Measurements from ENCODE around the gene SPATS2. TPM values are rescaled to one million over a fixed set of nuclear protein-coding genes. Genes with fewer than 3 reads are reported as not detected.
A peak's percentile ranks its signal among the peaks of the same experiment; 100 is the strongest.

SPATS2 gene
- total RNA-seq, 2 experiments from 2014 or later: 9.2 to 10.8 TPM

GRCh38 chr12:49535921-49536525 lies 168.8 kb downstream of the SPATS2 start:
- CTCF ChIA-PET: interaction anchor here (0.8 to 1.8 kb wide), 6 partner anchors 9 to 189 kb away, joined by 3 to 8 read pairs (median 3); partner anchors contain the start of gene DNAJC22
- no peak overlapping the region for H3K4me3 Mint-ChIP-seq
- DNase-seq: no peak
- H3K27me3 Mint-ChIP-seq: peaks cover 22% of the 10 kb centered on the region
- POLR2A ChIA-PET: no interaction called here
- TF ChIP-seq CTCF (IDR thresholded peaks at IDR 0.05): no peak
- ATAC-seq: no peak
- H3K27ac Mint-ChIP-seq: no peak overlapping the region
- peaks cover 9% of the 10 kb centered on the region for H3K4me1 Mint-ChIP-seq (ENCODE audit: low read depth)
- H3K9me3 Mint-ChIP-seq: no peaks in the 10 kb centered on the region
- intact Hi-C loops (cut with micrococcal nuclease): no loop called here
- no peaks in the 10 kb centered on the region for H3K36me3 Mint-ChIP-seq (ENCODE audit: low read depth)

DNA sequence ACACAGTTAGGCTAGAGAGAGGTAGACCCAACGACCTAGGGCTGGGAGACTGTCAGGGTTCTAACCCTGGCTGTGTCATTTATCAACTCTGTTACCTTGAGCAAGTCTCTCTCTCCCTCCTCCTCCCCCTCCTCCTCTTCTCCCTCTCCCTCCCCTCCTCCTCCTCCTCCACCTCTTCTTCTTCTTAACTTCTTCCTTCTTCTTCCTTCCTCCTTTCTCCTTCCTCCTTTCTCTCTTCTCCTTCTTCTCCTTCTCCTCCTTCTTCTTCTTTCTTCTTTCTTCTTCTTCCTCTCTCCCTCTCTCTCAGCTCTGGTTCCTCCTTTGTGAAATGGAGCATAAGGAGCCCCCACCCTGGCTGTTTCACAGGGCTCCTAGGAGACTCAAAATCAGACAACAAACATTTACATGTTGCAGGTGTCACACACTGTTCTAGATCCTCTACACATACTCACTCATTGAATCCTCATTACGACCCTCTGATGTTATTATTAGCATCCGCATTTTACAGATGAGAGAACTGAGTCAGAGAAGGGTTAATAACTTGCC lies 169.3 kb downstream of the SPATS2 start:
- ChIA-PET CTCF (interaction anchor here (0.8 to 1.9 kb wide), 9 partner anchors 10 to 194 kb away, joined by 3 to 8 read pairs (median 3); partner anchors contain the start of gene DNAJC22), POLR2A (no interaction called here)
- no peak for TF ChIP-seq CTCF (IDR thresholded peaks at IDR 0.05)
- H3K4me3 Mint-ChIP-seq: no peak overlapping the region
- no peaks in the 10 kb centered on the region for H3K9me3 Mint-ChIP-seq
- H3K4me1 Mint-ChIP-seq (ENCODE audit: low read depth): peaks cover 9% of the 10 kb centered on the region
- peaks cover 22% of the 10 kb centered on the region for H3K27me3 Mint-ChIP-seq
- DNase-seq: no peak
- H3K27ac Mint-ChIP-seq: no peak overlapping the region
- no peaks in the 10 kb centered on the region for H3K36me3 Mint-ChIP-seq (ENCODE audit: low read depth)
- intact Hi-C loops (cut with micrococcal nuclease): no loop called here
- no peak for ATAC-seq

DNA sequence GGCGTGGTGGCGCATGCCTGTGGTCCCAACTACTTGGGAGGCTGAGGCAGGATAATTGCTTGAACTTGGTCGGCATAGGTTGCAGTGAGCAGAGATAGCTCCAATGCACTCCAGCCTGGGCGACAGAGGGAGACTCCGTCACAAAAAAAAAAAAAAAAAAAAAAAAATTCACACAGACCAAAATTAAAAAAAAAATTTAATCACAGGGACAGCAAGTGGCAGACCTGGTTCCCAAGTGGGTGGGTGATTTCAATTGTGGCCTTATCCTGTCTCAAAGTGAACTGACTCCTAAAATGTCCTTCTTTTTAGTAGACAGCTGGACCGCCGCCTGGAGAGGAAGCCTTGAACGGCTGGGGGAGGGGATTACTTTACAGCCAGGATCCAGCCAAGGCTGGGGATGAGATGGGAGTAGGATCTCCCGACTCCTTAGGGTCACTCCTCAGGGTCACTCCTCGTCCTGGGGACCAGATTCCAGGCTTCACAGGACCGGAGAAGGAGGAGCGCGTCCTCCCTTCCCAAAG lies 170.0 kb downstream of the SPATS2 start:
- no peak for TF ChIP-seq CTCF (IDR thresholded peaks at IDR 0.05)

GRCh38 chr12:49537752-49538509 lies 170.7 kb downstream of the SPATS2 start:
- Mint-ChIP-seq H3K27me3 (peaks cover 22% of the 10 kb centered on the region), H3K36me3 (ENCODE audit: low read depth) (no peaks in the 10 kb centered on the region), H3K4me3 (peak overlapping the region; percentile 67), H3K9me3 (no peaks in the 10 kb centered on the region), H3K4me1 (ENCODE audit: low read depth) (peaks cover 9% of the 10 kb centered on the region), H3K27ac (no peak overlapping the region)
- ChIA-PET POLR2A (interaction anchor here (0.9 to 1.8 kb wide), 4 partner anchors 14 to 84 kb away, joined by 3 to 4 read pairs (median 4); no protein-coding TSS in a partner anchor), CTCF (interaction anchor here (0.9 to 1.9 kb wide), 6 partner anchors 16 to 449 kb away, joined by 3 to 8 read pairs (median 3); no protein-coding TSS in a partner anchor)
- TF ChIP-seq CTCF (IDR thresholded peaks at IDR 0.05): no peak
- DNase-seq: peak; percentile 49
- intact Hi-C loops (cut with micrococcal nuclease): no loop called here
- ATAC-seq: peak; percentile 11

More for the DNA sequence above, 170.0 kb downstream of the SPATS2 start:
- POLR2A ChIA-PET: interaction anchor here (0.9 to 1.8 kb wide), 2 partner anchors 24 to 30 kb away, joined by 4 read pairs; no protein-coding TSS in a partner anchor
- ATAC-seq (no peak), DNase-seq (no peak)
- H3K36me3 Mint-ChIP-seq (ENCODE audit: low read depth): no peaks in the 10 kb centered on the region
- intact Hi-C loops (cut with micrococcal nuclease): no loop called here
- no peak overlapping the region for H3K27ac Mint-ChIP-seq
- peak overlapping the region; percentile 67 for H3K4me3 Mint-ChIP-seq
- H3K4me1 Mint-ChIP-seq (ENCODE audit: low read depth): peaks cover 9% of the 10 kb centered on the region
- no peaks in the 10 kb centered on the region for H3K9me3 Mint-ChIP-seq
- peaks cover 22% of the 10 kb centered on the region for H3K27me3 Mint-ChIP-seq
- CTCF ChIA-PET: interaction anchor here (1.1 to 1.9 kb wide), 6 partner anchors 10 to 449 kb away, joined by 3 to 8 read pairs (median 3); no protein-coding TSS in a partner anchor
